Activated T-helper 1 cell treated with Interleukin-2 at 50 U/mL for 16 hours (primary cell): Measurements from ENCODE around the gene FASLG.
A peak's percentile ranks its signal among the peaks of the same experiment; 100 is the strongest.
"Not testable (repeated sequence)": the region's sequence is repeated elsewhere in the genome, so short reads cannot be mapped to it uniquely, and the experiment has no call there.

ENCODE experiments used
- DNase-seq: peaks from one replicate; pipeline ENCODE4 v3.0.0-alpha.2; 2020; ENCODE audit warnings: low read depth

Gene FASLG, protein sequence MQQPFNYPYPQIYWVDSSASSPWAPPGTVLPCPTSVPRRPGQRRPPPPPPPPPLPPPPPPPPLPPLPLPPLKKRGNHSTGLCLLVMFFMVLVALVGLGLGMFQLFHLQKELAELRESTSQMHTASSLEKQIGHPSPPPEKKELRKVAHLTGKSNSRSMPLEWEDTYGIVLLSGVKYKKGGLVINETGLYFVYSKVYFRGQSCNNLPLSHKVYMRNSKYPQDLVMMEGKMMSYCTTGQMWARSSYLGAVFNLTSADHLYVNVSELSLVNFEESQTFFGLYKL

DNA sequence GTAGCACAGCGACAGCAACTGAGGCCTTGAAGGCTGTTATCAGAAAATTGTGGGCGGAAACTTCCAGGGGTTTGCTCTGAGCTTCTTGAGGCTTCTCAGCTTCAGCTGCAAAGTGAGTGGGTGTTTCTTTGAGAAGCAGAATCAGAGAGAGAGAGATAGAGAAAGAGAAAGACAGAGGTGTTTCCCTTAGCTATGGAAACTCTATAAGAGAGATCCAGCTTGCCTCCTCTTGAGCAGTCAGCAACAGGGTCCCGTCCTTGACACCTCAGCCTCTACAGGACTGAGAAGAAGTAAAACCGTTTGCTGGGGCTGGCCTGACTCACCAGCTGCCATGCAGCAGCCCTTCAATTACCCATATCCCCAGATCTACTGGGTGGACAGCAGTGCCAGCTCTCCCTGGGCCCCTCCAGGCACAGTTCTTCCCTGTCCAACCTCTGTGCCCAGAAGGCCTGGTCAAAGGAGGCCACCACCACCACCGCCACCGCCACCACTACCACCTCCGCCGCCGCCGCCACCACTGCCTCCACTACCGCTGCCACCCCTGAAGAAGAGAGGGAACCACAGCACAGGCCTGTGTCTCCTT is at the start of gene FASLG:
Gene FASLG (plus strand): TSS at position 233 of the 583 bp plus-strand sequence. CDS start 99 bp downstream, at position 332.
- DNase-seq, result no peak

DNA sequence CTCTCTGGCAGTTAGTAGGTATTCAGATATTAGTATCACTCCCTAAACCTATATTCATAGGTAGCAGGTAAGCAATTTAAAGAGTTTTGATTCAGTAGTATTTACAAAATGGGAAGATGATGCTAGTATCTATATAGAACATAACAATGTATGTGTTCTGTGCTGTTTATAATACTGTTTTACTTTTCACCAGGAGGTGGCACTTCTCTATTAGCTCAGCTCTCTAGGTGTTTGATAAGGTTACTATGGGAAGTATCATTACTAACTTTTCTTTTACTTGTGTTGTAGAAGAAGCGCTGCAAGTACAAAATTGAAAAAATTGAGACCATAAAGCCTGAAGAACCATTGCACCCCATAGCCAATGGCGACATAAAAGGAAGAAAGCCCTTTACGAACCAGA is 49.4 kb upstream of the FASLG start:
- no peak for DNase-seq

DNA sequence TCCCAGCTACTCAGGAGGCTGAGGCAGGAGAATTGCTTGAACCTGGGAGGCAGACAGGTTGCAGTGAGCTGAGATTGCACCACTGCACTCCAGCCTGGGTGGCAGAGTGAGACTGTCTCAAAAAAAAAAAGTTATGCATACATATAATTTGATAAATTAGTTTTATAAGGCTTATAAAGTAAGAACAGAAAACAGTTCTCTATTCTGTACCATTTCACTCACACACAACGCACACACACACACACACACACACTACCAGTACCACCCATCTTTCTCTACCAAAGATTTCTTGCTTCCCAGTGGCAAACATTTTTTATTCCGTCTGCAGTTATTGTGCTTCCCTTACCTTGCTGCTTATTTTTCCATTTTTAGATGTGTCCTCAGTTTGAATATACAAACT is 46.4 kb upstream of the FASLG start:
- DNase-seq, result no peak

DNA sequence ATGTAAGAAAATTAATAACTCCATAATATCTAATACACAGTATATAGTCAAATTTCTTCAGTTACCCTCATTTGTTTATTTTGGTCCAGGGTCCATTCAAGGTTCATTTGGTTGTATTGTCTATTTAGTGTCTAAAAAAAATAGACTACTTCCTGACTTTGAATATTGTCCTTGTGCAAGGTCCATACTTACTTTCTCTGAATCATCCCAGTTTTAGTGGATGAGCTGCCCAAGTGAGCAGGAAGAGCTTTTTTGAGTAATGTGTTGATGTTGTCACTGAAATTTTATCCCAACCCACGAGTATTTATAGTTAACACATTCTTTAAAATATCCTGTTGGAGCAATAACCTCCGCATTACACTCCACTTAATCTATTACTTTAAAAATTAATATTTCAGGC is 45.6 kb upstream of the FASLG start:
- no peak for DNase-seq

DNA sequence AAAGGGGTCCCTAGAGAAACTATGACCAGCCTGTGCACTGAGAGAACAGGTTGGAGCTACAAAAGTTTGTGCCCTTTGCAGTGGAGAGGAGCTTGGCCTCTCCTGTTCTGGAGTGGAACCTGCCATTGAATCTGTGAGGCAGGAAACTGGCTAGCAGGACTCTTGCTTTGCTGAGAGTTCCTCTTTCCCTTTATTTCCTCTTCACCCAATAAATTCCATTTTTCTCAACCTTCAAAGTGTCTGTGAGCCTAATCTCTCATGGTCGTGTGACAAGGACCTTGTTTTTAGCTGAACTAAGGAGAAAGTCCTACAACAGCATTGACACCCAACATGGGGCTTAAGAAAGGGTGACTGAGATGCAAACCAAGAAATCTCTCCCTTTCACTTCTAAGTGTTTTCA is 42.7 kb upstream of the FASLG start:
- no peak for DNase-seq

DNA sequence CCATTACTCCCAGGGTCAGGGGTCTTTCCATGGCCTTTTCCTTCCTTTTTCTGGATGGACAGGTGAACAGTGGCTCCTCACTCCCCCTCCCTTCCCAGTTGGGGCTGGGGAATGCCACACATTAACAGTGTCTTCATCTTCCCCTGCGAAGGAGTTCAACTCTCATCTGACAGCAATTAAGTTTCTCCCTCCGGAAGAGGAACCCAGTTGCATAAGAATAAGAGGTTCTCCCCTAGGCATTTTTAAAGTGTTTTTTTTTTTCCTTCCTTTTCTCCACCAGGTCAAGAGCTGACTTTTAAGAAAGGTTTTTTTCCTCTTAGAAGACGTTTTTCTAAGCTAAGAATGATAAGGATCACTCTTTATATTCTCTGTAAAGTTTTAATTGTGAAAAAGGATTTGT is 42.3 kb upstream of the FASLG start:
- DNase-seq, result no peak

GRCh38 chr1:172620603-172621002 is 38.3 kb upstream of the FASLG start:
- not testable (repeated sequence) for DNase-seq

DNA sequence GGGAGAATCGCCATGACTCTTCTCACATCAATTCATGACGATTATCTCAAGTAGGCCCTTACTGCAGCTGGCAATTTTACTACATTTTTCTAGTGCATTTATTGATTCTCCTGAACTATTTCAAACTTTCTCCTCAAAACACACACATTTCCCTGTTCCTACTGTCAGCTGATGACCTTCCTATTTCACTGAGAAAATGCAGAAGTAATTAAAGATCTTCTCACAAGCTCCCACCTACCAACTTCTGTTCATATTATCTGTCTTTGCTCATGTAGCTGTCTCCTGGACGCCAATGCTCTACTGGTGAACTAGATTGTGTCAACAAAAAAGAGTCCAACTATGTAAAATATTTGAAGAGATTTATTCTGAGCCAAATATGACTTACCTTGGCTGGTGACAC is 36.4 kb upstream of the FASLG start:
- DNase-seq, result no peak

GRCh38 chr1:172623748-172624147 is 35.2 kb upstream of the FASLG start:
- DNase-seq, result no peak

DNA sequence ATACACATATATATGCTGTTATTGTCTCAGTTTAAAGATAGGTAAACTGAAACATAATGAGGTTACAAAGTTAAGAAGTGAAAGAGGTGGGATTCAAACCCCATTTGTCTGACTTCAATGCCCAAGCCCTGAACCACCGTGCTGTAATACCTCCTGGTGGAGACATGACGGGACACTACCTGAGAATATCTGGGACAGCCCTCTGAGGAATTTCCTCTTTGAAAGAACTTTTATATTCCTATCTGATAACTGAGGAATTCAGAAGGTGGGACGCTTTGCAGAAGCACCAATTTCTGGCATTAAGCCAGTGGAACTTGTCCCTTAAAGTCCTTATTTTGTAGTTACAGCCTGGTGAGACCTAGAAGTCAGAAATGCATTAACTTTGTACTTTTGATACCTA is 32.1 kb upstream of the FASLG start:
- DNase-seq, result no peak

- no peak for DNase-seq
Measured at GRCh38 chr1:172627702-172628101, 31.2 kb upstream of the FASLG start.

GRCh38 chr1:172628401-172628800 is 30.5 kb upstream of the FASLG start:
- no peak for DNase-seq

DNA sequence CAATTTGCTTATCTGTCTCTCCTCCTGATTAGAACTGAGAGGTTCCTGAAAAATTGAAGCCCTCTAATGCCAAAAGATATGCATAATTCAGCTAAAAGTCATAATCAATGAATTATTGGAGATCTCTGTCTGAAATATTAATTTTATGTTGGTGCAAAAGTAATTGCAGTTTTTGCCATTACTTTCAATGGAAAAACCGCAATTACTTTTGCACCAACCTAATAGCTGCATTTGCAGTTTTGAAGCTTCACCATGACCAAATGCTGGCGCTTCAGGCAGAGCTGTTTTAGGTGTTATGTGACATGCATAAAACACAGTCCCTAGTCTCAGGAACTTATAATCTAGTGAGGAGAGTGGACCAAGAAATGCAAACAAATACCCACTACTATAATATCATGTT is 29.7 kb upstream of the FASLG start:
- no peak for DNase-seq

- no peak for DNase-seq
Measured at GRCh38 chr1:172629638-172630037, 29.3 kb upstream of the FASLG start.

DNA sequence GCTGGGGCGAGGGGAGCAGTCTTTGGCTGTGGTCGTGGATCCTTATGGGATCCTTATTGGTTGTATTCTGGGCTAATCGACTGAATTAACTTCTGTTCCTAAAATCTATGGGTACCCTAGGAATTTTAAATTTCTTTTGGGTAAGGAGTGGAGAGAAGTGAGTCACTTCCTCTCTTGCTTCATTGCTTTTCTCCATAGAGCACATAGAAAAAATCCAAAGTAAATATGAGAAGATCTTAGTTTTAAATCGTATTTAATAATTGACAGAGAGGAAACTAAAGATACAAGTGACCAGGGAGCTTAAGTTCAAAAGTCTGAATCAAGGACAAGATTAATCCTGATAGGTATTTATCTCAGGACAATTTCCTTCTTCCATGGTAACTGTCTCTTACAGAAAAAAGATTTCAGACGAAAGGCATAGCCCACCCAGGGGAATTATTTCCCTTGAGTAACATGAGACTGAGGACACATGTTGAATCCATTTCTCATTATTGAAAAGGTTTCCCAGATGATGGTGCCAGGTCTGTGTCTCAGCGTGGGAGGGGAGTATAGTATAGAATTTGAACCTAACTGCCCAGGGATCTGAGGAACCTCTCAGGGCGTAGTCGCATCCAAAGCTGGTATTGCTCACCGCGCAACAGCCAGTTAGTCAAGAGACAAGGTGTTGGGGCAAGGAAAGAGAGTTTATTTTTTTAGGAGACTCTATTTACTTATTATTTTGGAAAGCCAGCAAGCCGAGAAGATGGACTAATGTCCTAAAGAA is 28.7 kb upstream of the FASLG start:
- no peak for DNase-seq

DNA sequence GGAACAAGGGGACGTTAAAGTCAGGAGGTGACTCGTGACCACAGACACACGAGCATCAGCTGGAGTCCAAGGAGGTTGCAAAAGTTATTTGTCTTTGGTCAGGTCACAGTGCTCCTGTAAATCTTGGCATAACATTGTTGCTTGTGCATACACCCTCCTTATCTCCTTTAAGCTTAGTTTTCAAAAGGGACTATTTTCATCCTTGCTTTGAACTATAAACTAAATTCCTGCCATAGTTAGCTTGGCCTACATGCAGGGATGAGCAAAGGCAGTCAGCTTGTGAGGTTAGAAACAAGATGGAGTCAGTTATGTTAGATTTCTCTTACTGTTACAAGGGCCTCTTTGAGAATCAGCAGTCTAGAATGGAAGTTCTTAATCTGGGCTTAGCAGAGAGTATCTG is 28.0 kb upstream of the FASLG start:
- DNase-seq, result no peak

- DNase-seq, result no peak
Measured at GRCh38 chr1:172637522-172637921, 21.4 kb upstream of the FASLG start.

DNA sequence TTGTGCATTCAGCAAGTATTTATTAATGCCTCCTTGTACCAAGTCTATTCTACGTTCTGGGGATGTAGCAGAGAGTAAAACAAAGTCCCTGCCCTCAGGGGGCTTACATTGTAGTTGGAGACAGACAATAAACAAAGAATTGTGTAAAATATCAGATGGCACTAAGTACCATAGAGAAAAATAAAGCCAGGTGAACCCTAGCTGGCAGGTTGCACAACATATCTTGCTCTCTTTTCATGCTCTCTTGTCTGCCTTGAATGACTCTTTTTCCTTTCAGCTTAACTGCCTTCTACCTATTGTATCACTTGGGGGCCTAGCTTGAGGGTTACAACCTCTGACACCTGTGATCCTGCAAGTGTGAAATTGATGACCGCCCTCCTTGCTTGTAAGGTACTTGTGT is 20.7 kb upstream of the FASLG start:
- DNase-seq, result no peak

- DNase-seq, result peak; percentile 11
Measured at GRCh38 chr1:172638885-172639831, 19.7 kb upstream of the FASLG start.

GRCh38 chr1:172640111-172640510 is 18.8 kb upstream of the FASLG start:
- no peak for DNase-seq

- no peak for DNase-seq
Measured at GRCh38 chr1:172641492-172641891, 17.4 kb upstream of the FASLG start.

GRCh38 chr1:172642970-172643369 is 15.9 kb upstream of the FASLG start:
- DNase-seq, result no peak
